SJSA1 (cell line): Measurements from ENCODE around the gene CBFA2T3. TPM values are rescaled to one million over a fixed set of nuclear protein-coding genes. Genes with fewer than 3 reads are reported as not detected.
"Not testable (repeated sequence)": the region's sequence is repeated elsewhere in the genome, so short reads cannot be mapped to it uniquely, and the experiment has no call there.

Experiments used
- DNase-seq, 2 experiments: peaks; one replicate each; pipeline ENCODE4 v3.0.0-alpha.2; 2015 to 2020; ENCODE audit warnings: low spot score in 2 of 2, low read depth in 1 of 2
- H3K27ac ChIP-seq: fragments of 250-450 bp; sonication (Bioruptor Pico); 2 replicates; pipeline ENCODE4 v1.5.1; 2020; ENCODE audit warnings: mild to moderate bottlenecking, moderate library complexity
- H3K27me3 ChIP-seq: fragments of 250-450 bp; sonication (Bioruptor Pico); replicated peaks from 2 replicates; pipeline ENCODE4 v1.5.1; 2020; ENCODE audit warnings: mild to moderate bottlenecking, moderate library complexity
- H3K36me3 ChIP-seq: fragments of 250-450 bp; sonication (Bioruptor Pico); 2 replicates; pipeline ENCODE4 v1.5.1; 2020; ENCODE audit warnings: mild to moderate bottlenecking
- H3K4me1 ChIP-seq: fragments of 250-450 bp; sonication (Bioruptor Pico); replicated peaks from 2 replicates; pipeline ENCODE4 v1.6.1; 2021; ENCODE audit warnings: mild to moderate bottlenecking
- H3K4me3 ChIP-seq: fragments of 250-450 bp; sonication (Bioruptor Pico); 2 replicates; pipeline ENCODE4 v1.5.1; 2020; ENCODE audit warnings: mild to moderate bottlenecking
- H3K9me3 ChIP-seq: fragments of 250-450 bp; sonication (Bioruptor Pico); replicated peaks from 2 replicates; pipeline ENCODE4 v1.5.1; 2020; ENCODE audit warnings: mild to moderate bottlenecking
- total RNA-seq: library from RNA; depleted of rRNA; stranded (reverse); fragments of >200 nt; shearing (Covaris generic); gene quantifications from 2 replicates; pipeline ENCODE4 v1.2.3, GENCODE V29; 2014

CBFA2T3 gene
- total RNA-seq, 1 experiment from 2014 or later = not detected

DNA sequence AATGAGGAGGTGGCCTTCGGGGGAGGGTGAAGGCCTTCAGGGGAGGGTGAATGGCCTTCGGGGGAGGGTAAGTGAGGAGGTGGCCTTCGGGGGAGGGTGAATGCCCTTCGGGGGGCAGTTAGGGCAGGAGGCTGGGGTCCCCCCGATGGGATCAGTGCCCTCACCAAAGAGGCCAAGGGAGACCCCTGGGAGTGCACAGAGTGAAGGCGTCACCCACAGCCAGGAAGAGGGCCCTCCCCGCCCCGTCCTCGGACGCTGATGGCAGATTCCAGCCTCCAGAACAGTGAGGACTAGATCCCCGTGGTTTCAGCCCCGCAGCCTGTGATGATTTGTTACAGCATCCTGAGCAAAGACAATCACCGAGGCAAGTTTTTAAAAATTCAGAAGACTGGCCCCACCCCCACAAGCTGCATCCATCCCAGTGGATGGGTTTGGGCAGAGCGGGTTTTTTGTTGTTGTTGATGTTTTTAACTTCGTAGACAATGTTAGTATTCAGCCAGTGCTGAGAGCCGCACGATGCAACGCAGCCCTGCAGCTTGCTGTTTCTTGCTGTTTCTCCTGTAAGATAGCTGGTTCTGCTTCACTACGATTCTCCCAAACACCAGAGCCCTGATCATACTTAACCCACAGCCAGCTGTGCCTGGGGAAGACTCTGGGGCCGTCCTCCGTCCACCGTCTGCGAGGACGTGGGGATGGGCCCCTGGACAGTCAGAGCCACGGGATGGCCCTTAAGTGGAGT is 40.7 kb upstream of the CBFA2T3 start:
- Histone ChIP-seq H3K36me3 (no peaks in the 10 kb centered on the region), H3K4me3 (no peak overlapping the region), H3K4me1 (no peaks in the 10 kb centered on the region), H3K27me3 (peaks cover 43% of the 10 kb centered on the region), H3K27ac (no peak overlapping the region), H3K9me3 (no peaks in the 10 kb centered on the region)
- no peak for DNase-seq

DNA sequence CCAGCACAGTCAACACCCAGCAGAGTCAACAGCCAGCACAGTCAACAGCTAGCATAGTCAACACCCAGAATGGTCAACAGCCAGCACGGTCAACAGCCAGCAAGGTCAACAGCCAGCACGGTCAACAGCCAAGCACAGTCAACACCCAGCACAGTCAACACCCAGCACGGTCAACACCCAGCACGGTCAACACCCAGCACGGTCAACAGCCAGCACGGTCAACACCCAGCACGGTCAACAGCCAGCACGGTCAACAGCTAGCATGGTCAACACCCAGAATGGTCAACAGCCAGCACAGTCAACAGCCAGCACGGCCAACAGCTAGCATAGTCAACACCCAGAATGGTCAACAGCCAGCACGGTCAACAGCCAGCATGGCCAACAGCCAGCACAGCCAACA is 39.6 kb upstream of the CBFA2T3 start:
- not testable (repeated sequence) for H3K27ac ChIP-seq, H3K4me3 ChIP-seq, H3K4me1 ChIP-seq, H3K9me3 ChIP-seq, H3K36me3 ChIP-seq, DNase-seq
- peaks cover 35% of the 10 kb centered on the region for H3K27me3 ChIP-seq

DNA sequence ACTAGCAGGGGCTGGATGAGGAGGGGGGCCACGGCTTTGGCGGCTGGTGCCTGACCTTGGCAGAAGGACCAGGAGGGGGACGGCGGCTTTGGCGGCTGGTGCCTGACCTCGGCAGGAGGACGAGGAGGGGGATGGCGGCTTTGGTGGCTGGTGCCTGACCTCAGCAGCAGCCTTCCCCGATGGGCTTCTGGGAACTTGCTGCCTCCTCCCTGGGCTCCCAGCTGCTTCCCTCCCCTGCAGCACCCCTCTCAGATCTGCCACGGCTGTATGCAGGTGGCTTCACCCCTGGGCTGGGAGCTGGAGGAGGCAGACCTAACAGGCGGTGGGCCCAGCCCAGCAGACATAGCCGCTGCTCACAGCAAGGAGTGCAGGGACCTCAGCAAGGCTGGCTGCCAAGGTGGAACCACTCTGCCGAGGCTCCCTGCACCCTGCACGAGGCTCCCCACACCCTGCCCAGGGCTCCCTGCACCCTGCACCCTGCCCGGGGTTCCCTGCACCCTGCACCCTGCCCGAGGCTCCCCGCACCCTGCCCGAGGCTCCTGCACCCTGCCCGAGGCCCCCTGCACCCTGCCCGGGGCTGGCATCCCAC is 38.4 kb upstream of the CBFA2T3 start:
- H3K9me3 ChIP-seq = no peaks in the 10 kb centered on the region
- DNase-seq = no peak
- H3K4me1 ChIP-seq = no peaks in the 10 kb centered on the region
- no peaks in the 10 kb centered on the region for H3K36me3 ChIP-seq
- peaks cover 25% of the 10 kb centered on the region for H3K27me3 ChIP-seq
- no peak overlapping the region for H3K27ac ChIP-seq
- no peak overlapping the region for H3K4me3 ChIP-seq

DNA sequence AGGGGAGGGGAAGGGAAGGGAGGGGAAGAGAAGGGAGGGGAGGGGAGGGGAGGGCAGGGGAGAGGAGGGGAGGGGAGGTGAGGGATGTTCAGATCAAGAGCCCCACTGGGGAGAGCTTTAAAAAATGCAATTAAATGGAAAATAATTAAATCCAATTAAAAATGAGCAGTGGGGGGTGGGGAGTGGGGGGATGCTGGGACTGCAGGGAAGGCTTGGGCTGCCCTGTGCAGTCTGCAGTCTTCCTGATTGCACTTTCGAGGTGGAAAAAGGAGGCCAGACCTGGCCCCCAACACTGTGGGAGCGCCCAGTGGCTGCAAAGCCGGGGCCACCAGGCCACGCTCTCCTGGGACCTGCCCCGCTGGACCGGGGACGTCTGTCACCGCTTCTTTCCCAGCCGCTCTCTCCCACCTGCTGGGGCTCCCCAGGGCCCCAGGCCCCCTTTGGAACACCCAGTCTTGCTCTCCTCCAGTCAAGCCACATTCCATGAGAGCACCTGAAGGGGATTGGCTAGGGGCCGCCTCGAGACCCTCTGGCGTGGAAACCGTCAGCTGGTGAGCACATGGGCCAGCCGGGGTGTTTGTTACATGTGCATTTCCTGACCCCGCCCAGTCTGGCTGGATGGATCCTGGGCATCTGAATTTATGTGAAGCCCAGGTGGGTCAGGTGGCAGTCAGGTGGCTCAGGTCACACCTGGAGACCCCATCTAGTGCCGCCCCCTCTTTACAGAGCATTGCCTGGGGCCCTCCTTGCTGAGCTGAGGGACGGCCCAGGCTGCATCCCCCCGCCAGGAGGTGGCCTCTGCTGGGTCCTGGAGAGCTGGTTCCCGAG is 37.6 kb upstream of the CBFA2T3 start:
- no peak for DNase-seq

DNA sequence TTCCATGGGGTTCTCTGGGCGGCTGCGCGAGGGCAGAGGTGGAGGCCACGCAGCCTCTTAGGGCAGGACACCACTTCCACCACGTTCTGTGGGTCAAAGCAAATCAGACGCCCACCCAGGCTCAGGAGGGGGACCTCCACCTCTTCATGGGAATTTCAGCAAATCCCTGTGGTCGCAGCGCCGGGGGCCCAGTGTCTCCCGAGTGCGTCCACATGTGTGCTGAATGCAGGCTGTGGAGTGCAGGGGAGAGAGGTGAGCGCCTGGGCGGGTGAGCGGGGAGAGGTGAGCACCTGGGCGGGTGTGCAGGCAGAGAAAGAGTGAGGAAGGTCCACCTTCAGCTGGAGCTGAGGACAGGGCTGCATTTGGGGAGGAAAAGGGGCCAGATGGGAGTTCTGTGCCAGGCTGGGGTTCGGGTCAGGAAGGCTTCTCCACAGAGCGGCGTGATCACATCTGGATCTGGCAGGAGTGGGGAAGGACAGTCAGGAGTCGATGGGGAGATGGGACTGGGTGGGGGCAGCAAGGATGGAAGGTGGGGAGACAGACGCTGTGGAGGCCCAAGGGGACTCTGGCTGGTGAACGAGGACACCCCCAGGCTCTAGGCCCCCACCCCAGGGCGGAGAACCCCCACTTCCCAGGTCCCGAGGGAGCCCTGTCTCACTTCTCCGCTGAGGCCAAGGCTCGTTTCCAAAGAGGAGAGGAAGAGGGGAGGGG is 36.8 kb upstream of the CBFA2T3 start:
- no peaks in the 10 kb centered on the region for H3K9me3 ChIP-seq
- no peak overlapping the region for H3K27ac ChIP-seq
- H3K4me3 ChIP-seq = no peak overlapping the region
- no peak for DNase-seq
- no peaks in the 10 kb centered on the region for H3K36me3 ChIP-seq
- peaks cover 12% of the 10 kb centered on the region for H3K27me3 ChIP-seq
- H3K4me1 ChIP-seq = no peaks in the 10 kb centered on the region

More for the DNA sequence above, 37.6 kb upstream of the CBFA2T3 start:
- Histone ChIP-seq H3K27ac (no peak overlapping the region), H3K9me3 (no peaks in the 10 kb centered on the region), H3K4me3 (no peak overlapping the region), H3K36me3 (no peaks in the 10 kb centered on the region), H3K4me1 (no peaks in the 10 kb centered on the region), H3K27me3 (peaks cover 17% of the 10 kb centered on the region)

DNA sequence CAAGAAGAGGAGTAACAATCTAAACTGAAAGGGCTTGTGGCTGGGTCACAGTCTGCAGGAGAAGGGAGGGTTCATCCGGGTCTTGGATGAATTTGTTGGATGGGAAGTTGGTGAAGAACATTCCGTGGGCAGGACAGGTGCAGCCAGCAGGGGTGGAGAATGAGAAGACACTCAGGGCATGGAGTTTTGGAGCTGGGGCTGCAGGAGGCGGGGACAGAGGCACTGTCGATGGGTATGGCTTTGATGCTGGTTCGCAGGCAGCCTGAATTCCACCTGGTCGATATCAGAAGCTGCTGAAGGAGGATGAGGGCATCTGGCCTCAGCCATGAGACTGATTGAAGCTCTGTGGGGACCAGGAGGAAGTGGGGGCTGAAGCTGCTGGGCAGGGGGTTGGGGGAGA is 36.1 kb upstream of the CBFA2T3 start:
- Histone ChIP-seq H3K4me3 (no peak overlapping the region), H3K9me3 (no peaks in the 10 kb centered on the region), H3K4me1 (no peaks in the 10 kb centered on the region), H3K36me3 (no peaks in the 10 kb centered on the region), H3K27ac (no peak overlapping the region), H3K27me3 (peaks cover 5% of the 10 kb centered on the region; the same call in 1 of the 2 replicates)
- DNase-seq = no peak

DNA sequence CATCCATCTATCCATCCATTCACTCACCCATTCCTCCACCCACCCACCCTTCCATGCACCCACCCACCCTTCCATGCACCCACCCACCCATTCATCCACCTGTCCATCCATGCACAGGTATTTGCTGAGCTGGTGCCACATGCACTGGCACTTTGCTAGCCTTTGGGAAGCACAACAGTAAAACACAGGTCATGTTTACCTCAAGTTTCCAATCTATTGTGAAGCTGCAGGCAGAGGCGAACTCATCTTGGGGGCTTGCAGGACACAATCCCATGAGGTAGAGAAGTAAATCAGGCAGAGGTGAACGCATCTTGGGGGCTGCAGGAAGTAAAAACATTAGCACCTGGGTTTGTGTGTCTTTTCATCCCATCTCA is 35.6 kb upstream of the CBFA2T3 start:
- no peaks in the 10 kb centered on the region for H3K4me1 ChIP-seq
- DNase-seq = no peak
- peaks cover under 1% of the 10 kb centered on the region; the same call in 1 of the 2 replicates for H3K27me3 ChIP-seq
- H3K4me3 ChIP-seq = no peak overlapping the region
- H3K36me3 ChIP-seq = no peaks in the 10 kb centered on the region
- no peak overlapping the region for H3K27ac ChIP-seq
- no peaks in the 10 kb centered on the region for H3K9me3 ChIP-seq

DNA sequence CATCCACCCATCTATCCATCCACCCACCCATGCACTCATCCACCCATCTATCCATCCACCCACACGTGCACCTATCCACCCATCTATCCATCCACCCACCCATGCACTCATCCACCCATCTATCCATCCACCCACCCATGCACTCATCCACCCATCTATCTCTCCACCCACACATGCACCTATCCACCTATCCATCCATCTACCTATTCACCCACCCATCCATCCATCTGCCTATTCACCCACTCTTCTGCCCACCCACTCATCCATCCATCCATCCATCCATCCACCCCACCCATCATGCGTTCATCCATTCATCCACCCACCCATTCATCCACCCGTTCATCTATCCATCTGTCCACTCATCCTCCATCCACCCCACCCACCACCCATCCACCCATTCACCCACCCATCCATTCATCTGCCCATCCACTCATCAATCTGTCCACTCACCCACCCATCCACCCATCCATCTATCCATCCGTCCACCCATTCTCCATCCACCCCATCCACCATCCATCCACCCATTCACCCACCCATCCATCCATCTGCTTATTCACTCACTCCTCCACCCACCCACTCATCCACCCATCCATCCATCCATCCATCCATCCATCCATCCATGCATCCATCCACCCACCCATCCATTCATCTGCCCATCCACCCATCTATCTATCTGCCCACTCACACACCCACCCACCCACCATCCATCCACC is 35.1 kb upstream of the CBFA2T3 start:
- no peak for DNase-seq
- Histone ChIP-seq H3K36me3 (no peaks in the 10 kb centered on the region), H3K27me3 (no peaks in the 10 kb centered on the region), H3K27ac (no peak overlapping the region), H3K9me3 (no peaks in the 10 kb centered on the region), H3K4me1 (no peaks in the 10 kb centered on the region), H3K4me3 (no peak overlapping the region)

DNA sequence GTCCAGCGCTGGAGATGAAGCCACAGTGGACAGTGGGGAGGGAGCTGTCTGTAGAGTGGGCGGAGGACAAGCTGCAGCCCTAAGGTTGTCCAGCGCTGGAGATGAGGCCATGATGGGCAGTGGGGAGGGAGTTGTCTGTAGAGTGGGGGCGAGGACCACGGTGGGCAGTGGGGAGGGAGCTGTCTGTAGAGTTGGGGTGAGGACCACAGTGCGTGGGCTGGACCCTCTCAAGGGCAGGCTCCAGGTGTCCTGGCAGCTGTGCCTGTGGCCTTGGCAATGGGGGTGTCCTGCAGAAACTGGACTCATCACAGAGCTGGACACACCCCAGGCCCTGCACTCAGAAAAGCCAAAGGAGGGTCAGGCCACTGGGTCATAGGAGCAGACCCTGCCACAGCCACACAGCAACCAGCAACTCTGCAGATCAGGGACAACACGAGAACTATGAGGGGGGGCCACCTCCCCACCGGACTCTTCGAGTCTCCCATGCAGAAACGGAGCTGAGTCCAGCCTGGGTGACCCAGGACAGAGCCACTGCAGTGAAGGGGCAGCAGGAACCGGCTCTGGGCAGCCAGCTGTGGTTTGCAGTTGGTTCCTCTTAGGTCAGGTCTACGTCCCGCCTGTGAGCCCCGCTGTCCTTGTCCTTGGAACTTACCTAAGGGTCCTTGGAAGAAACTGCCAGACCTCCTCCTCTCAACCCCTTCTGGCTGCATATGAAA is 33.4 kb upstream of the CBFA2T3 start:
- Histone ChIP-seq H3K36me3 (no peaks in the 10 kb centered on the region), H3K4me1 (no peaks in the 10 kb centered on the region), H3K27ac (no peak overlapping the region), H3K4me3 (no peak overlapping the region), H3K27me3 (no peaks in the 10 kb centered on the region), H3K9me3 (no peaks in the 10 kb centered on the region)
- DNase-seq = no peak

DNA sequence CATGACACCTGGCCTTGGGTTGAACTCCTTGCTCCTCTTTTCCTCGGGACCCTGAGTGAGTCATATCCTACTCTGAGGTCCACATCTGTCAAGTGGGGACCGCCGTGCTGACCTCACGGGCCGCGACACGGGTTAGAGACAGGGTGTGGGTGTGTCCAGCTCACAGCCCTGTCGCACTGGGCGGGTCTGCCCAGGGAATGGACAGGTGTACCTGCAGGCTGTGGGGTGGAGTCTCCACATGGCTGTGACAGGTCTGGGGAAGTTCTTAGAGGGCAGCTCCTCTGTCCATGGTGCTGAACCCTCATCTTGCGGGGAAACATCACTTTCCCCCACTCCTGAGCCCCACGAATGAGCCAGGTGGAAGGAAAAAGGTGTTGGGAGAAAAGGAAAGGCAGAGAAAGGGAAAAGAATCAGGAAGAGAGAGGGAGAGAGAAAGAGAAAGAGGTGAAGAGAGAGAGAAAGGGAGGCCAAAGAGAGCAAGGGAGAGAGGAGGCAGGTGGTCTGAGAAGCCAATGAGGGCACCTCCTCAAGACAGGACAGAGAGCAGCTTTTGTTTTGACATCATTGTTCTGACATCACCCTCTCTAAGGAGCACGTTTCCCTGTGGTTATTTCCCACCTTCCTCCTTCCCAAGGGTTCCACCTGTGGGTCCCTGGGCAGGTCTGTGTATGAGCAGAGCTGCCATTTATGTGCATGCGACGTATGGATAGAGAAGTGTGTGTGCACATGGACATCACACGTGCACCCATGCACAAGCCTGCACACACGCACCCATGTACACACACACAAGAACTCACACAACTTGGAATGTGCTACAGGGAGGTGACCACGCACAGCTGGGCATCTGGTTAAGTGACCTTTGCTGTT is 32.6 kb upstream of the CBFA2T3 start:
- no peaks in the 10 kb centered on the region for H3K27me3 ChIP-seq
- H3K27ac ChIP-seq = no peak overlapping the region
- no peak for DNase-seq
- no peaks in the 10 kb centered on the region for H3K4me1 ChIP-seq
- H3K36me3 ChIP-seq = no peaks in the 10 kb centered on the region
- no peaks in the 10 kb centered on the region for H3K9me3 ChIP-seq
- no peak overlapping the region for H3K4me3 ChIP-seq

DNA sequence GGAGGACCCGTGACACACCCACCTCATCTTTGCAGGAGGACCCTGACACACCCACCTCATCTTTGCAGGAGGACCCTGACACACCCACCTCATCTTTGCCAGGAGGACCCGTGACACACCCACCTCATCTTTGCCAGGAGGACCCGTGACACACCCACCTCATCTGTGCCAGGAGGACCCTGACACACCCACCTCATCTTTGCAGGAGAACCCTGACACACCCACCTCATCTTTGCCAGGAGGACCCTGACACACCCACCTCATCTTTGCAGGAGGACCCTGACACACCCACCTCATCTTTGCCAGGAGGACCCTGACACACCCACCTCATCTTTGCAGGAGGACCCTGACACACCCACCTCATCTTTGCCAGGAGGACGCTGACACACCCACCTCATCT is 31.8 kb upstream of the CBFA2T3 start:
- not testable (repeated sequence) for H3K4me1 ChIP-seq, H3K4me3 ChIP-seq, H3K9me3 ChIP-seq, H3K36me3 ChIP-seq, DNase-seq, H3K27me3 ChIP-seq, H3K27ac ChIP-seq
